ENCODE measurements around the gene RPSA. TPM values are rescaled to one million over a fixed set of nuclear protein-coding genes. Genes with fewer than 3 reads are reported as not detected.
"Not testable (repeated sequence)": the region's sequence is repeated elsewhere in the genome, so short reads cannot be mapped to it uniquely, and the experiment has no call there.

RPSA gene
- total RNA-seq, 1 experiment from 2014 or later: 2,077 TPM

DNA sequence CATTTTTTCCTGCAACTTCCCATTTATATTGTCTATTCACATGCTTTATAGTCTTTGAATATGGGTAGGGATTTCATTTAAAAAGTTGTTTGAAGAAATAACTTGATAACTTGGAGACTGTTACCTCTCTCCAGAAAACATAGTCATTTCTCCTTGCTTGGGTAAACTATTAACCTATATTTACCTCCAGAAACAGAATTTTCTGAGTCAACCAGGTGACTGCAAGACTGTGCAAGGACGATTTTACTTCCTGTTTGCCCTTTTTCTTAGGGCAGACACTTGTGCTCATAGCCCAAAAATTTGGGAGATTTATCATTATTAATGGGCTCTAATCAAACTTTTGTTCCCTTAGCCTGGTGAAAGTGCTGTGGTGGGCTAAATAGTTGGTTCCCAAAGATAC lies 46.6 kb downstream of the RPSA start:
- no peak for DNase-seq
- H3K79me2 ChIP-seq (ENCODE audit: insufficient read depth, low read length): no peaks in the 10 kb centered on the region
- no peak overlapping the region for H3K27ac ChIP-seq (ENCODE audit: insufficient read length, low read depth, low read length)
- no peaks in the 10 kb centered on the region for H3K9me3 Mint-ChIP-seq
- no peak overlapping the region for H3K18ac ChIP-seq (ENCODE audit: insufficient read length, low read depth, low read length)
- no peaks in the 10 kb centered on the region for H3K27me3 ChIP-seq (ENCODE audit: insufficient read depth, low read length)
- H3K79me1 ChIP-seq (ENCODE audit: insufficient read depth, low read depth, low read length, poor library complexity, severe bottlenecking): no peaks in the 10 kb centered on the region
- no peaks in the 10 kb centered on the region for H4K20me1 ChIP-seq (ENCODE audit: control insufficient read depth, insufficient read depth, insufficient read length)
- WGBS (ENCODE audit: extremely low coverage, insufficient read length, low lambda C conversion rate): no CpG with 5 or more reads among the region's 1 CpG
- no peaks in the 10 kb centered on the region for H3K23me2 ChIP-seq (ENCODE audit: insufficient read length, low read depth, low read length, poor library complexity, severe bottlenecking)
- no peak overlapping the region for H2BK20ac ChIP-seq (ENCODE audit: low read depth, low read length, poor library complexity, severe bottlenecking)
- no peaks in the 10 kb centered on the region for H3K27me3 Mint-ChIP-seq (ENCODE audit: low read depth)
- no peaks in the 10 kb centered on the region for H3K36me3 Mint-ChIP-seq (ENCODE audit: insufficient read depth in 1 of 3, low read depth in 3 of 3)
- H3K56ac ChIP-seq (ENCODE audit: insufficient read length, low read depth, low read length): no peak overlapping the region
- H2AK5ac ChIP-seq (ENCODE audit: insufficient read length, low read length): no peak overlapping the region
- TF ChIP-seq, protein P1, sequence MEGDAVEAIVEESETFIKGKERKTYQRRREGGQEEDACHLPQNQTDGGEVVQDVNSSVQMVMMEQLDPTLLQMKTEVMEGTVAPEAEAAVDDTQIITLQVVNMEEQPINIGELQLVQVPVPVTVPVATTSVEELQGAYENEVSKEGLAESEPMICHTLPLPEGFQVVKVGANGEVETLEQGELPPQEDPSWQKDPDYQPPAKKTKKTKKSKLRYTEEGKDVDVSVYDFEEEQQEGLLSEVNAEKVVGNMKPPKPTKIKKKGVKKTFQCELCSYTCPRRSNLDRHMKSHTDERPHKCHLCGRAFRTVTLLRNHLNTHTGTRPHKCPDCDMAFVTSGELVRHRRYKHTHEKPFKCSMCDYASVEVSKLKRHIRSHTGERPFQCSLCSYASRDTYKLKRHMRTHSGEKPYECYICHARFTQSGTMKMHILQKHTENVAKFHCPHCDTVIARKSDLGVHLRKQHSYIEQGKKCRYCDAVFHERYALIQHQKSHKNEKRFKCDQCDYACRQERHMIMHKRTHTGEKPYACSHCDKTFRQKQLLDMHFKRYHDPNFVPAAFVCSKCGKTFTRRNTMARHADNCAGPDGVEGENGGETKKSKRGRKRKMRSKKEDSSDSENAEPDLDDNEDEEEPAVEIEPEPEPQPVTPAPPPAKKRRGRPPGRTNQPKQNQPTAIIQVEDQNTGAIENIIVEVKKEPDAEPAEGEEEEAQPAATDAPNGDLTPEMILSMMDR (conservative IDR thresholded peaks at IDR 0.05): no peak
- no peak overlapping the region for H3K9ac ChIP-seq (ENCODE audit: extremely low read depth, insufficient read length, low read length)
- no peaks in the 10 kb centered on the region for H3K4me1 ChIP-seq (ENCODE audit: insufficient read depth, low read length)
- H2AFZ ChIP-seq (ENCODE audit: low read length): no peak overlapping the region
- no peak overlapping the region for H2BK12ac ChIP-seq (ENCODE audit: insufficient read length, low read depth, low read length)
- no peak overlapping the region for H4K5ac ChIP-seq (ENCODE audit: insufficient read length, low read depth, low read length)
- no peak overlapping the region for H3K27ac Mint-ChIP-seq
- peaks cover 2% of the 10 kb centered on the region in 2 experiments; a peak in 3 of 4 replicates for H3K4me1 Mint-ChIP-seq
- no peak overlapping the region for H3T11ph ChIP-seq (ENCODE audit: low read length)
- no peak overlapping the region for H4K8ac ChIP-seq (replicated peaks; ENCODE audit: insufficient read length, low read depth, low read length)
- no peak overlapping the region for H2BK15ac ChIP-seq (ENCODE audit: low read depth, low read length)
- no peak overlapping the region for H3K23ac ChIP-seq (ENCODE audit: insufficient read length, low read depth, low read length)
- no peak overlapping the region for H2BK5ac ChIP-seq (ENCODE audit: insufficient read length, low read length)
- no peak overlapping the region for H3K14ac ChIP-seq (ENCODE audit: insufficient read depth, low read length)
- H2BK120ac ChIP-seq (ENCODE audit: low read depth, low read length, poor library complexity, severe bottlenecking): no peak overlapping the region
- H3K4ac ChIP-seq (ENCODE audit: low read depth, low read length): no peak overlapping the region
- H3K4me3 Mint-ChIP-seq: no peak overlapping the region
- no peak overlapping the region for H4K91ac ChIP-seq (ENCODE audit: insufficient read length, low read depth, low read length)
- H3K9me3 ChIP-seq (ENCODE audit: control insufficient read depth, low read depth, low read length): no peaks in the 10 kb centered on the region
- H3K4me2 ChIP-seq (ENCODE audit: insufficient read depth, insufficient read length, low read length): no peak overlapping the region

DNA sequence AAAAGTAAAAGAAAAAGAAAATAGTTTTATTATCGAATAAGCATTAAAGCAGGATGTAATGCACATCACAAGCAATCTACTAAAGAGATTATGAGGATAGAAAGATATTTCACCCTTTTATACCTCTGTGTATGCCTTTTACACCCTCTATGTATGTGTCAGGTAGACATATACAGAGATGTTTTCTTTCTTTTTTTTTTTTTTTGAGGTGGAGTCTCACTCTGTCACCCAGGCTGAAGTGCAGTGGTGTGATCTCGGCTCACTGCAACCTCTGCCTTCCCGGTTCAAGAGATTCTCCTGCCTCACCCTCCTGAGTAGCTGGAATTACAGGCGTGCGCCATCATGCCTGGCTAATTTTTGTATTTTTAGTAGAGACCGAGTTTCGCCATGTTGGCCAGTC lies 47.4 kb downstream of the RPSA start:
- H3K23ac ChIP-seq (ENCODE audit: insufficient read length, low read depth, low read length); H3K27me3 ChIP-seq (ENCODE audit: insufficient read depth, low read length); H3K56ac ChIP-seq (ENCODE audit: insufficient read length, low read depth, low read length); H2BK15ac ChIP-seq (ENCODE audit: low read depth, low read length); H3K4me1 ChIP-seq (ENCODE audit: insufficient read depth, low read length); H3K79me1 ChIP-seq (ENCODE audit: insufficient read depth, low read depth, low read length, poor library complexity, severe bottlenecking); H2BK5ac ChIP-seq (ENCODE audit: insufficient read length, low read length); H3K9me3 ChIP-seq (ENCODE audit: control insufficient read depth, low read depth, low read length); H3K14ac ChIP-seq (ENCODE audit: insufficient read depth, low read length); H2BK120ac ChIP-seq (ENCODE audit: low read depth, low read length, poor library complexity, severe bottlenecking); H3K9ac ChIP-seq (ENCODE audit: extremely low read depth, insufficient read length, low read length); H2BK20ac ChIP-seq (ENCODE audit: low read depth, low read length, poor library complexity, severe bottlenecking); H3T11ph ChIP-seq (ENCODE audit: low read length); H2AFZ ChIP-seq (ENCODE audit: low read length); H2BK12ac ChIP-seq (ENCODE audit: insufficient read length, low read depth, low read length); H3K18ac ChIP-seq (ENCODE audit: insufficient read length, low read depth, low read length); H4K91ac ChIP-seq (ENCODE audit: insufficient read length, low read depth, low read length); H3K4me1 Mint-ChIP-seq; H3K27ac ChIP-seq (ENCODE audit: insufficient read length, low read depth, low read length); H3K79me2 ChIP-seq (ENCODE audit: insufficient read depth, low read length); H3K4ac ChIP-seq (ENCODE audit: low read depth, low read length); H4K8ac ChIP-seq (replicated peaks; ENCODE audit: insufficient read length, low read depth, low read length); H2AK5ac ChIP-seq (ENCODE audit: insufficient read length, low read length); H4K5ac ChIP-seq (ENCODE audit: insufficient read length, low read depth, low read length); H3K27me3 Mint-ChIP-seq (ENCODE audit: low read depth); H3K36me3 Mint-ChIP-seq (ENCODE audit: insufficient read depth in 1 of 3, low read depth in 3 of 3); H3K23me2 ChIP-seq (ENCODE audit: insufficient read length, low read depth, low read length, poor library complexity, severe bottlenecking); H3K4me3 Mint-ChIP-seq; H3K4me2 ChIP-seq (ENCODE audit: insufficient read depth, insufficient read length, low read length); DNase-seq; H4K20me1 ChIP-seq (ENCODE audit: control insufficient read depth, insufficient read depth, insufficient read length); H3K9me3 Mint-ChIP-seq: not testable (repeated sequence)
- 0 out of 7 replicates have a peak overlapping the region, but pooled peaks of 1 of the 3 experiments have one; percentile 23 for H3K27ac Mint-ChIP-seq
- WGBS (ENCODE audit: extremely low coverage, insufficient read length, low lambda C conversion rate): no CpG with 5 or more reads among the region's 7 CpGs
